GM03348 (cell line): Measurements from ENCODE around the gene PTPRM.

Experiments used
- DNase-seq: peaks from one replicate; pipeline ENCODE4 v3.0.0; 2012; ENCODE audit warnings: low spot score

The PTPRM gene

GRCh38 chr18:8326763-8327394 lies 759.8 kb downstream of the PTPRM start:
- no peak for DNase-seq

DNA sequence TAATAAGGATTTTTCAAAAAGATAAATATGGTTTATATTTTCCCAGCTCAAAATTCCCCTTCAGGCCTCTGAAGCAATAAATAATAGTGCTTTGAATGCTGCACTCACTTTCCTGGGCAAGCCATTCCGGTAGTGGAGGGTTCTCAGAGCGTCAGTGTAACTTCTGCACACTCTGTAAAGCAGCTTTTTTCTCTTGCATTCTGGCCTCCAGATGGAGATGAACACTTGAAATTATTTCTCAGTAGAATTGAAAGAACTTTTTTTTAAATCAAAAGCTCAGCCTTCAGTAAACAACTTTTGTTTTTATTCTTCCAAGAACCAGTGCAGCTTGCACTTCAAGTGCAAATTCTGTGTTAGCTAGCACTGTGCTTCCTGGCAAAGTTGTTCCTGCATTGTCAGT lies 761.0 kb downstream of the PTPRM start:
- no peak for DNase-seq

GRCh38 chr18:8329186-8329771 lies 762.2 kb downstream of the PTPRM start:
- no peak for DNase-seq

DNA sequence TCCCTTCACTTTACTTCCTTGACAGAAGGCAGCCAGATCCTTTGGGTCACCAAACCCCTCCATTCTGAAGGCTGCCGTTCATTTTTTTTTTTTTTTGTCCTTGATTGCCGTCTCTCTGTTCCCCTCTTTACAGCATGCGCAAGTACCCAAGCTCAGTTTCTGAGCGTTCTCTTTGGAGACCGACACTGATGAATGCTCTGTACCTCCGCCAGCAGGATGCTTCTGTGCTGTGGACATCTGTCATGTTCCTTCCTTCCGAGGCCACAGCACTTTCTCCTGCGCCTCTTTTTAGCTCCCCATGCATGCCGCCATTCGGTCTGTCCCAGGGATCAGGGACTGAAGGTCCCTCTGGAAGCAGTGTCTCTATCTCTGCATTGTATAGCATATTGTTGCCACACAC lies 763.5 kb downstream of the PTPRM start:
- no peak for DNase-seq

- no peak for DNase-seq
Observed at GRCh38 chr18:8332286-8332685, 765.2 kb downstream of the PTPRM start.

GRCh38 chr18:8333961-8334360 lies 766.8 kb downstream of the PTPRM start:
- DNase-seq = no peak

DNA sequence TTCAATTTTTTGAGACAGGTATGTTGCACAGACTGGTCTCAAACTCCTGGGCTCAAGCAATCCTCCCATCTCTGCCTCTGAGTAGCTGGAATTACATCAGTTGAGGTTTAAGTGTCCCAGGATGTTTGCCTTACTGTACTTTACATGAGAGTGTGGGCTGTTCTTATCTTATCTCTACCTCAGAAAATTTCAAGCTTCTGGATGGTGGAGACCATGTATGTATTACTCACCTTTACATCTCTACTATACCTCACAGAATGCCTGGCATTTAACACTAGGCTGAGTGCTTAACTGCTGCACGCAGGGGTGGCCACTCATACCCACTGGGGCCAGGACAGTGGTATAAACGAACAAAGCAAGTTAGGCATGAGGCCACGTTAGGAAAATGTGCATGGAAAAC lies 770.1 kb downstream of the PTPRM start:
- no peak for DNase-seq

DNA sequence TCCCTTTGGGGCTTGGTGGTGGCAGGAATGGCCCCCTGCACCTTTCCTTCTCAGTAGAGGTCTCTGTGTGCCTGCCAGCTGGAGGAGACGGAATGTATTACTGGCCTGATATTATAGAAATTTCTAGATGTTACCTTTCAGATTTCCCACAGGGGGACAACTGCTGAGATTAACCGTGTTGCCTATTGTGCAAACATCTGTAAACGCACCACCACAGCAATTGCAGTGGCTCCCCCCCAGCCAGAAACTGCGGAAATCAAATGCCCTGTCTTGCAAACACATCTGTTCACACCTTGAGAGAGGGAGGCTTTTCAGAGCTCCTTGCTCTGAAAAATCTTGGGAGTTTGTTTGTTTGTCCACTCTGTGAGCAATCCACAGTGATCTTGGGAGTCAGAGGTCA lies 772.1 kb downstream of the PTPRM start:
- no peak for DNase-seq

DNA sequence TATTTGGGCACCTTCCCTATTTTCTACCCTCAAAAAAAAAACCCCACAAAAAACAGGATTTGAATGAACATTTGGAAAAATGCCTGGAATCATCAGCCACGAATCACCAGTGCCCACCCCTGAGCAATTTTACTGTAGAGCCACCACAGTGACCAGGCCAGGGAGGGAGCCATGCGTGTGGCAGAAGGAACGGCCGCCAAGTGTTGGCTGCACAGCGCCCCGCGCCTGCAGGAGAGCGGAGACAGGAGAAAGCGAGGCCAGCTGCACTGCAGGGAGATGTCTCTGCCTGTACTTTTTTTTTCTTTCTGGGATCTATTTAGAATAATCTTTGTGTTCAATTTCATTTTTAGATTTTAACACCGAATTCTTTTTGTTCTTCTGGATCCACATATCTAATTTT lies 772.8 kb downstream of the PTPRM start:
- DNase-seq = no peak

DNA sequence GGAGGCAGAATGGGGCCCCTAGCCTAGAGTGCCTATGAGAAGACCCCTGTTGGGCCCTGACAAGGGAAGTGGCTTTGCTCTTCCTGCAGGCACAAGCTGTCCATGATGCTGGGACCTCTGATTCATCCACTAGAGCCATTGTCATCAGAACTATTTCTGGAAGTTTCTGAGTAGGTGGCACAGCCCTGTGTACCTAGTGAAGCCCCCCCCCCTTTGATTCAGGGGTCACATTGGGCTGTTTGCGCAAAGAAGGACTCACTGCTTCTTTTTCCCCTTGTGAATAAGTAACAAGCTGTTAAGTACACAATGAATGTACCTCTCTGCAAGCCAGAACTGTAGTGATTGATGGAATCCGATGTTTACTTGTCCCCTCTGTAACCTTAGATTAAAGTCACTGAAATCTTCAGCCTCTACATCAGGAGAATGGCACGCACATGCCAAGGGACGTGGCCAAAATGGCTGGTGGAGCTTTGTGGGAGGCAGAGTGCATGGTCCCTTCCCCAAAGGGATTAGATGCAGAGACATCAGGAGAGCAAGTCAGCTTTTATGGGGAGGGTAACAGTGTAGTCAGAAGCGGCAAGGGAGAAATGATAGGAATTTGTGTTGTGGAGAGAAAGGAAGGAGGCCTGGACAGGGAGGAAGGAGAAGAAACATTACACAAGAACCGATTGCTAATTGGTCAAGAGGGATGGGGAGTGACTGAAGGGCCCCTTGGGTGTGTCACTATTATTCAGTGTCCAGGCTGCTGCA lies 774.5 kb downstream of the PTPRM start:
- DNase-seq = peak; percentile 69

GRCh38 chr18:8348051-8348720 lies 781.1 kb downstream of the PTPRM start:
- DNase-seq = no peak

DNA sequence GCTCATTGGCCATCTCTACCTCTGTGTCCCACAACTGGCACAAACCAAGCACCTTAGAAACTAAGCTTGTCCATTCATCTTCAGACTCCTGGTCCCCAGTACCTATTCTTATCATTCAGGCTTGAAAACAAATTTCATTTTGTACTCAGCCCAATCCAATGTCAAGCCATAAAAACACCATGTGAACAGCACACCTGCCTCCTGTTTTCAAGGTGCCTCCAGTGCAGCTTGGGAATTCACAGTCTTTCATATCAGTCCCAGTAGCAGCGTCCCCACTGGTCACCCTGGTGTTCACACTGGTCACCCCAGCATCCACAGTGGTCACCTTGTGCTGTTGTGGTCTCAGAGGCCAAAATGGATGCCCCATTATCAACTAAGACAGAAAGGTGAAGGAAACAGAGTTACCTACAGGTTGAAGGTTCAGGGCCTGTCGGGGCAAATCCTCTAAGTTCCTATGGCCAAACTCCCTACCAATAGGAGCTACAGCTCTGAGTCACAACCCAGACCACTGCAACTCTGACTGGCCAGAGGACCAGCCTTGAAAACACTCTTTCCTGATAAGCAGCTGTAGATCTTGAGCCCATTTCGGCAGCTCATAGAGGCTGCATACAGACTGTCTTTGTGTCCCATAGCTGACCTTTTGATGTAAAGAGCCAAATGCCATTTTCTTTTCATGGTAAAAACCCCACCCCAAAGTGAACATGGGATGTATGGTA lies 782.6 kb downstream of the PTPRM start:
- no peak for DNase-seq

- no peak for DNase-seq
Observed at GRCh38 chr18:8350628-8351027, 783.5 kb downstream of the PTPRM start.

- no peak for DNase-seq
Observed at GRCh38 chr18:8351161-8351560, 784.0 kb downstream of the PTPRM start.

GRCh38 chr18:8354304-8354703 lies 787.2 kb downstream of the PTPRM start:
- DNase-seq = no peak

- no peak for DNase-seq
Observed at GRCh38 chr18:8356001-8356400, 788.9 kb downstream of the PTPRM start.

- no peak for DNase-seq
Observed at GRCh38 chr18:8357320-8357719, 790.2 kb downstream of the PTPRM start.

- no peak for DNase-seq
Observed at GRCh38 chr18:8358033-8358765, 791.1 kb downstream of the PTPRM start.

- no peak for DNase-seq
Observed at GRCh38 chr18:8359076-8359475, 792.0 kb downstream of the PTPRM start.

- no peak for DNase-seq
Observed at GRCh38 chr18:8359481-8359880, 792.4 kb downstream of the PTPRM start.

DNA sequence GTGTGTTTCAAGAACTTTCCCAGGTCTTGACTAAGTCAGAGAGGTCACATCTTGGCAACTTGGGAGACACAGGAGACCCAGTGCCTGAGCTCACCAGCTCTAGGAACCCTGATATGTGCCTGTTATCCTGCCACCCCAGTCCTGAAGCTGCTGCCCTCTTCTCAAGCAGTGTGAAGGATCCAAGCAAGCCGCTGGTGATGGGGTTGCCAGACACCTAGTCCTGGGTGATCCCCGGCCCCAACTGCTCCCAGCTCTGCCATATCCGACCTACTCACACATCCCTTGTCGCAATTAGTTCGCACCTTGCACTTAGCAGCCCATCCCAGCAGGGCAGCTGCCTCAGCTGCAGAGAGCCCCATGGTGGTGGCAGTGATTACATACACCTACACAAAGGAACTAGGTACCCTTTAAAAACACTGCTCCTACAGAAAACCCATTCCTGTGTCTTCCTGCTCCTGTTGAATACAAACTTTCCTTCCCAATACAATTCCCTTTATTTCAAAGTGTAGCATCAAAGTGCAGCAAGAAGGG lies 794.9 kb downstream of the PTPRM start:
- no peak for DNase-seq
